Measurements from ENCODE around the gene GRIP1. TPM values are rescaled to one million over a fixed set of nuclear protein-coding genes. Genes with fewer than 3 reads are reported as not detected.

The GRIP1 gene
- total and polyA plus RNA-seq, 2 of the 4 experiments (the other 2 are of a cell fraction): under 0.01 to 0.07 TPM

GRCh38 chr12:66417217-66417616 lies 261.7 kb downstream of the GRIP1 start:
- Histone ChIP-seq H3K56ac (ENCODE audit: extremely low read depth, insufficient read depth, low read length) (no peak overlapping the region), H2BK120ac (ENCODE audit: low read depth, low read length) (no peak overlapping the region), H3K23ac (ENCODE audit: low read depth, low read length) (no peak overlapping the region), H3K9me3 (ENCODE audit: control insufficient read depth, insufficient read depth, low read length) (no peaks in the 10 kb centered on the region), H4K5ac (ENCODE audit: low read depth, low read length) (no peak overlapping the region), H3K36me3 (ENCODE audit: control insufficient read depth, insufficient read depth, low read length) (no peaks in the 10 kb centered on the region), H4K91ac (ENCODE audit: insufficient read depth, low read depth, low read length) (no peak overlapping the region), H4K8ac (ENCODE audit: low read depth in 2 of 2, low read length in 2 of 2) (no peak overlapping the region), H3K9ac (ENCODE audit: low read depth, low read length) (no peak overlapping the region), H2BK20ac (ENCODE audit: low read depth, low read length) (no peak overlapping the region), H3K4me3 (ENCODE audit: insufficient read depth, low read depth, low read length) (no peak overlapping the region), H3K9me1 (ENCODE audit: insufficient read depth, low read length) (no peaks in the 10 kb centered on the region), H2AK5ac (ENCODE audit: low read depth, low read length) (no peak overlapping the region), H2AFZ (replicated peaks; ENCODE audit: low read length, poor library complexity) (no peak overlapping the region), H3K4me2 (ENCODE audit: low read depth, low read length) (no peak overlapping the region), H2AK9ac (replicated peaks; ENCODE audit: low read depth, low read length, poor library complexity) (no peak overlapping the region), H3K4ac (ENCODE audit: low read depth, low read length) (no peak overlapping the region), H4K20me1 (ENCODE audit: insufficient read depth, low read length) (no peaks in the 10 kb centered on the region), H2BK15ac (ENCODE audit: low read depth, low read length) (no peak overlapping the region), H3K79me1 (ENCODE audit: low read depth in 1 of 2, low read length in 2 of 2) (no peaks in the 10 kb centered on the region), H2BK5ac (ENCODE audit: low read depth, low read length, poor library complexity, severe bottlenecking) (no peak overlapping the region), H3K27me3 (ENCODE audit: control insufficient read depth, insufficient read depth, low read length) (peaks cover 2% of the 10 kb centered on the region; the same call in 1 of the 2 replicates), H3K18ac (ENCODE audit: low read depth, low read length) (no peak overlapping the region), H3K4me1 (ENCODE audit: control insufficient read depth, insufficient read depth, low read length) (no peaks in the 10 kb centered on the region), H3K14ac (replicated peaks; ENCODE audit: low read depth, low read length) (no peak overlapping the region), H3K27ac (ENCODE audit: insufficient read depth, low read length) (no peak overlapping the region)
- no CpG with 5 or more reads among the region's 1 CpG for WGBS, 2 experiments (ENCODE audit: extremely low coverage in 2 of 2, insufficient read length in 1 of 2)
- intact Hi-C loops (cut with micrococcal nuclease) (no loop called here), dilution Hi-C loops (cut with HindIII; ENCODE audit: low sequenced_read_pairs, unreplicated experiment) (no loop called here), in situ Hi-C loops (cut with MboI; ENCODE audit: low sequenced_read_pairs) (loop anchor here (25.0 kb wide), 2 partner anchors 255 to 1130 kb away; partner anchors contain the start of genes MSRB3 and TMBIM4)
- DNase-seq (no peak), ATAC-seq (ENCODE audit: low read depth) (no peak)
- TF ChIP-seq, protein P1, sequence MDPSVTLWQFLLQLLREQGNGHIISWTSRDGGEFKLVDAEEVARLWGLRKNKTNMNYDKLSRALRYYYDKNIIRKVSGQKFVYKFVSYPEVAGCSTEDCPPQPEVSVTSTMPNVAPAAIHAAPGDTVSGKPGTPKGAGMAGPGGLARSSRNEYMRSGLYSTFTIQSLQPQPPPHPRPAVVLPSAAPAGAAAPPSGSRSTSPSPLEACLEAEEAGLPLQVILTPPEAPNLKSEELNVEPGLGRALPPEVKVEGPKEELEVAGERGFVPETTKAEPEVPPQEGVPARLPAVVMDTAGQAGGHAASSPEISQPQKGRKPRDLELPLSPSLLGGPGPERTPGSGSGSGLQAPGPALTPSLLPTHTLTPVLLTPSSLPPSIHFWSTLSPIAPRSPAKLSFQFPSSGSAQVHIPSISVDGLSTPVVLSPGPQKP (IDR thresholded peaks at IDR 0.05; ENCODE audit: borderline replicate concordance, low read depth, low read length): no peak
- TF ChIP-seq, protein P2, sequence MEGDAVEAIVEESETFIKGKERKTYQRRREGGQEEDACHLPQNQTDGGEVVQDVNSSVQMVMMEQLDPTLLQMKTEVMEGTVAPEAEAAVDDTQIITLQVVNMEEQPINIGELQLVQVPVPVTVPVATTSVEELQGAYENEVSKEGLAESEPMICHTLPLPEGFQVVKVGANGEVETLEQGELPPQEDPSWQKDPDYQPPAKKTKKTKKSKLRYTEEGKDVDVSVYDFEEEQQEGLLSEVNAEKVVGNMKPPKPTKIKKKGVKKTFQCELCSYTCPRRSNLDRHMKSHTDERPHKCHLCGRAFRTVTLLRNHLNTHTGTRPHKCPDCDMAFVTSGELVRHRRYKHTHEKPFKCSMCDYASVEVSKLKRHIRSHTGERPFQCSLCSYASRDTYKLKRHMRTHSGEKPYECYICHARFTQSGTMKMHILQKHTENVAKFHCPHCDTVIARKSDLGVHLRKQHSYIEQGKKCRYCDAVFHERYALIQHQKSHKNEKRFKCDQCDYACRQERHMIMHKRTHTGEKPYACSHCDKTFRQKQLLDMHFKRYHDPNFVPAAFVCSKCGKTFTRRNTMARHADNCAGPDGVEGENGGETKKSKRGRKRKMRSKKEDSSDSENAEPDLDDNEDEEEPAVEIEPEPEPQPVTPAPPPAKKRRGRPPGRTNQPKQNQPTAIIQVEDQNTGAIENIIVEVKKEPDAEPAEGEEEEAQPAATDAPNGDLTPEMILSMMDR (conservative IDR thresholded peaks at IDR 0.05; ENCODE audit: low read depth, low read length): no peak
- TF ChIP-seq, protein P3, sequence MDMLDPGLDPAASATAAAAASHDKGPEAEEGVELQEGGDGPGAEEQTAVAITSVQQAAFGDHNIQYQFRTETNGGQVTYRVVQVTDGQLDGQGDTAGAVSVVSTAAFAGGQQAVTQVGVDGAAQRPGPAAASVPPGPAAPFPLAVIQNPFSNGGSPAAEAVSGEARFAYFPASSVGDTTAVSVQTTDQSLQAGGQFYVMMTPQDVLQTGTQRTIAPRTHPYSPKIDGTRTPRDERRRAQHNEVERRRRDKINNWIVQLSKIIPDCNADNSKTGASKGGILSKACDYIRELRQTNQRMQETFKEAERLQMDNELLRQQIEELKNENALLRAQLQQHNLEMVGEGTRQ (IDR thresholded peaks at IDR 0.05; ENCODE audit: low read depth, low read length): no peak
- no TSS peak for BruUV-seq (replicated peaks)
- CTCF ChIA-PET: no interaction called here
- POLR2A ChIA-PET (ENCODE audit: unreplicated experiment): no interaction called here
